Measurements from ENCODE around the gene ZNF76. TPM values are rescaled to one million over a fixed set of nuclear protein-coding genes. Genes with fewer than 3 reads are reported as not detected.

The ZNF76 gene
- total RNA-seq, 4 donors from 2014 or later: 41.6 to 97.2 (median 55.5) TPM

GRCh38 chr6:35229304-35229703 lies 30.2 kb upstream of the ZNF76 start:
- H3K36me3 ChIP-seq: peaks cover 0 to 14% (median 0%) of the 10 kb centered on the region in 3 donors
- no peaks in the 10 kb centered on the region for H3K9me3 ChIP-seq
- H3K27ac ChIP-seq: no peak overlapping the region
- no peak for TF ChIP-seq CTCF (IDR thresholded peaks at IDR 0.05)
- no peak for TF ChIP-seq EP300 (IDR thresholded peaks at IDR 0.05)
- no peak for DNase-seq (ENCODE audit: low spot score in 2 of 2)
- no peaks in the 10 kb centered on the region for H3K27me3 ChIP-seq
- no peak overlapping the region for H3K4me3 ChIP-seq
- peaks cover 0 to 9% (median 0%) of the 10 kb centered on the region in 4 donors for H3K4me1 ChIP-seq
- 91 to 92% methylated on average over 5 of the region's 5 CpGs for WGBS, 2 donors

- H3K36me3 ChIP-seq: peaks cover 0 to 24% (median 0%) of the 10 kb centered on the region in 3 donors
- no peaks in the 10 kb centered on the region for H3K27me3 ChIP-seq
- no peak overlapping the region for H3K4me3 ChIP-seq
- no peak for DNase-seq (ENCODE audit: low spot score in 2 of 2)
- no peak overlapping the region for H3K27ac ChIP-seq
- H3K9me3 ChIP-seq: peaks cover 0 to 2% (median 0%) of the 10 kb centered on the region in 4 donors
- 83 to 94% methylated on average over 1 of the region's 1 CpG for WGBS, 2 donors
- no peak for TF ChIP-seq EP300 (IDR thresholded peaks at IDR 0.05)
- peaks cover 0 to 9% (median 0%) of the 10 kb centered on the region in 4 donors for H3K4me1 ChIP-seq
Observed at GRCh38 chr6:35230498-35230897, 29.0 kb upstream of the ZNF76 start.

- DNase-seq (ENCODE audit: low spot score in 2 of 2): no peak
- Histone ChIP-seq H3K4me1 (peaks cover 0 to 9% (median 0%) of the 10 kb centered on the region in 4 donors), H3K27me3 (no peaks in the 10 kb centered on the region), H3K27ac (no peak overlapping the region), H3K9me3 (peaks cover 0 to 2% (median 0%) of the 10 kb centered on the region in 4 donors), H3K36me3 (peaks cover 0 to 27% (median 0%) of the 10 kb centered on the region in 3 donors), H3K4me3 (no peak overlapping the region)
- TF ChIP-seq CTCF (IDR thresholded peaks at IDR 0.05) (no peak), POLR2A (IDR thresholded peaks at IDR 0.05) (no peak), EP300 (IDR thresholded peaks at IDR 0.05) (no peak)
- WGBS, 2 donors: 7 to 40% methylated on average over 1 of the region's 1 CpG
Observed at GRCh38 chr6:35230950-35231349, 28.6 kb upstream of the ZNF76 start.

- DNase-seq (ENCODE audit: low spot score in 2 of 2): no peak
- Histone ChIP-seq H3K4me1 (peaks cover 0 to 9% (median 0%) of the 10 kb centered on the region in 4 donors), H3K27ac (no peak overlapping the region), H3K4me3 (no peak overlapping the region), H3K27me3 (no peaks in the 10 kb centered on the region), H3K36me3 (peaks cover 0 to 27% (median 0%) of the 10 kb centered on the region in 3 donors), H3K9me3 (peaks cover 0 to 2% (median 0%) of the 10 kb centered on the region in 4 donors)
- 94 to 97% methylated on average over 6 to 7 of the region's 7 CpGs for WGBS, 2 donors
- no peak for TF ChIP-seq EP300 (IDR thresholded peaks at IDR 0.05)
- no peak for TF ChIP-seq POLR2A (IDR thresholded peaks at IDR 0.05)
- TF ChIP-seq CTCF (IDR thresholded peaks at IDR 0.05): no peak
Observed at GRCh38 chr6:35231563-35231962, 28.0 kb upstream of the ZNF76 start.

- DNase-seq (ENCODE audit: low spot score in 2 of 2): no peak
- TF ChIP-seq CTCF (IDR thresholded peaks at IDR 0.05): no peak
- TF ChIP-seq EP300 (IDR thresholded peaks at IDR 0.05): no peak
- no peak for TF ChIP-seq POLR2A (IDR thresholded peaks at IDR 0.05)
- 77 to 83% methylated on average over 4 of the region's 4 CpGs for WGBS, 2 donors
Observed at GRCh38 chr6:35234901-35235300, 24.6 kb upstream of the ZNF76 start.

More at GRCh38 chr6:35234901-35235300, 24.6 kb upstream of the ZNF76 start:
- peaks cover 0 to 33% (median 4%) of the 10 kb centered on the region in 4 donors for H3K4me1 ChIP-seq
- peaks cover 0 to 2% (median 0%) of the 10 kb centered on the region in 4 donors for H3K9me3 ChIP-seq
- no peaks in the 10 kb centered on the region for H3K27me3 ChIP-seq
- no peak overlapping the region for H3K27ac ChIP-seq
- peaks cover 0 to 23% (median 0%) of the 10 kb centered on the region in 3 donors for H3K36me3 ChIP-seq
- H3K4me3 ChIP-seq: no peak overlapping the region
